A549 (cell line): ENCODE measurements around the gene HRCT1.
"Not testable (repeated sequence)": the region's sequence is repeated elsewhere in the genome, so short reads cannot be mapped to it uniquely, and the experiment has no call there.

Source experiments
- EP300 ChIP-seq, 2 experiments: fragments of >200 bp; sonication (Bioruptor Twin); formaldehyde crosslinking; IDR thresholded peaks; 2 replicates in 1 of 2; 3 replicates in 1 of 2; pipeline ENCODE4 v1.6.1; 2016 to 2017
- MAFK ChIP-seq: fragments of 450-650 bp; IDR thresholded peaks from 2 replicates; pipeline ENCODE4 v1.6.1; 2014; ENCODE audit not compliant: partially characterized antibody
- POLR2A ChIP-seq: IDR thresholded peaks from 2 replicates; pipeline ENCODE4 v1.6.1; 2012; ENCODE audit warnings: mild to moderate bottlenecking, low read length
- USF2 ChIP-seq: fragments of 450-650 bp; IDR thresholded peaks from 2 replicates; pipeline ENCODE4 v1.6.1; 2014; ENCODE audit warnings: antibody characterized with exemption
- TF ChIP-seq, protein P1 (sequence below): fragments of >200 bp; sonication (Bioruptor Twin); formaldehyde crosslinking; IDR thresholded peaks from 3 replicates; pipeline ENCODE4 v1.5.1; 2016

GRCh38 chr9:35884908-35885307 lies 21.1 kb upstream of the HRCT1 start:
- not testable (repeated sequence) for TF ChIP-seq POLR2A; MAFK; EP300 (IDR thresholded peaks at IDR 0.05); USF2
- TF ChIP-seq, protein P1, sequence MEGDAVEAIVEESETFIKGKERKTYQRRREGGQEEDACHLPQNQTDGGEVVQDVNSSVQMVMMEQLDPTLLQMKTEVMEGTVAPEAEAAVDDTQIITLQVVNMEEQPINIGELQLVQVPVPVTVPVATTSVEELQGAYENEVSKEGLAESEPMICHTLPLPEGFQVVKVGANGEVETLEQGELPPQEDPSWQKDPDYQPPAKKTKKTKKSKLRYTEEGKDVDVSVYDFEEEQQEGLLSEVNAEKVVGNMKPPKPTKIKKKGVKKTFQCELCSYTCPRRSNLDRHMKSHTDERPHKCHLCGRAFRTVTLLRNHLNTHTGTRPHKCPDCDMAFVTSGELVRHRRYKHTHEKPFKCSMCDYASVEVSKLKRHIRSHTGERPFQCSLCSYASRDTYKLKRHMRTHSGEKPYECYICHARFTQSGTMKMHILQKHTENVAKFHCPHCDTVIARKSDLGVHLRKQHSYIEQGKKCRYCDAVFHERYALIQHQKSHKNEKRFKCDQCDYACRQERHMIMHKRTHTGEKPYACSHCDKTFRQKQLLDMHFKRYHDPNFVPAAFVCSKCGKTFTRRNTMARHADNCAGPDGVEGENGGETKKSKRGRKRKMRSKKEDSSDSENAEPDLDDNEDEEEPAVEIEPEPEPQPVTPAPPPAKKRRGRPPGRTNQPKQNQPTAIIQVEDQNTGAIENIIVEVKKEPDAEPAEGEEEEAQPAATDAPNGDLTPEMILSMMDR, result not testable (repeated sequence)
